PC-3 (cell line): ENCODE results near the gene LAMA5.

Experiments
- CTCF ChIP-seq: fragments of 300-600 bp; sonication (generic); conservative IDR thresholded peaks from 2 replicates; pipeline ENCODE4 v1.5.1; 2017; ENCODE audit warnings: antibody characterized with exemption, low read depth, mild to moderate bottlenecking, low read length
- EZH2 ChIP-seq: fragments of 300-600 bp; sonication (generic); IDR thresholded peaks from one replicate; pipeline ENCODE4 v1.6.1; 2017; ENCODE audit warnings: antibody characterized with exemption, mild to moderate bottlenecking, low read length; ENCODE audit not compliant: unreplicated experiment
- EZH2phosphoT487 ChIP-seq: fragments of 300-600 bp; sonication (generic); IDR thresholded peaks from 2 replicates; pipeline ENCODE4 v1.6.1; 2018; ENCODE audit warnings: mild to moderate bottlenecking, antibody characterized with exemption, low read length, borderline replicate concordance

- TF ChIP-seq CTCF (no peak), EZH2 (no peak), EZH2phosphoT487 (no peak)
These were observed 45.3 kb upstream of the LAMA5 start for GRCh38 chr20:62412194-62413024.
